Psoas muscle (tissue), 8 donors: ENCODE results near the gene PLK3. TPM values are rescaled to one million over a fixed set of nuclear protein-coding genes. Genes with fewer than 3 reads are reported as not detected.
"Not testable (repeated sequence)": the region's sequence is repeated elsewhere in the genome, so short reads cannot be mapped to it uniquely, and the experiment has no call there.

Source experiments
- ATAC-seq, 4 donors: fragments of 200-7000 bp; cut with Tn5 transposase; one replicate each; pipeline ENCODE4 v1.9.1; 2020; ENCODE audit warnings: moderate library complexity in 3 of 4, mild to moderate bottlenecking in 2 of 4
- DNase-seq, 2 donors: peaks; one replicate each; pipeline ENCODE4 v3.0.0-alpha.2; 2020
- H3K27ac ChIP-seq: fragments of 200-600 bp; one replicate; pipeline ENCODE4 v1.8.0; 2022
- H3K27me3 ChIP-seq, 3 donors: fragments of 200-600 bp in 1 of 3; one replicate each; pipeline versions ENCODE4 v1.6.1 to v1.8.0; 2013 to 2022; ENCODE audit warnings: low read length in 2 of 3, mild to moderate bottlenecking in 2 of 3, moderate library complexity in 1 of 3; ENCODE audit not compliant: insufficient read depth in 3 of 3
- H3K36me3 ChIP-seq, 2 donors: fragments of 200-600 bp in 1 of 2; one replicate each; pipeline versions ENCODE4 v1.6.1 to v1.8.0; 2013 to 2022; ENCODE audit warnings: low read depth in 1 of 2, mild to moderate bottlenecking in 1 of 2, moderate library complexity in 1 of 2; ENCODE audit not compliant: insufficient read depth in 1 of 2
- H3K4me1 ChIP-seq: fragments of 200-600 bp; one replicate; pipeline ENCODE4 v1.8.0; 2022
- H3K4me3 ChIP-seq: fragments of 200-600 bp; one replicate; pipeline ENCODE4 v1.8.0; 2022; ENCODE audit warnings: mild to moderate bottlenecking
- H3K9me3 ChIP-seq: fragments of 200-600 bp; one replicate; pipeline ENCODE4 v1.8.0; 2022
- CTCF ChIP-seq: fragments of 200-600 bp; IDR thresholded peaks from one replicate; pipeline ENCODE4 v1.8.0; 2022; ENCODE audit warnings: antibody characterized with exemption
- WGBS, 3 donors: extraction: QIAGEN DNeasy Blood & Tissue Kit; methylation state at CpG; one replicate each; pipeline versions ENCODE4 v1.1.6 to v1.1.7; 2013; 5-methylcytosine and 5-hydroxymethylcytosine counted together
- intact Hi-C, 2 donors: fragments of 100-400 bp; cut with DNase I; formaldehyde crosslinking; loops; one replicate each; pipeline versions ENCODE4 v1.11.0 to v1.14.2; 2022
- polyA plus RNA-seq, 3 donors: library from polyadenylated mRNA; stranded (reverse); fragments of 200-250 nt; gene quantifications; one replicate each; pipeline ENCODE4 v1.2.3, GENCODE V29; 2013
- total RNA-seq, 4 donors: library from RNA; stranded (reverse); fragmentation: NEBNext Ultra II Directional in 2 of 4; extraction: Animal tissue kit (Norgen Biotek cat#: 25700) in 2 of 4; gene quantifications; one replicate each; pipeline versions ENCODE4 v1.2.1 to v1.2.4, GENCODE V29; 2021 to 2023
- donor health status: healthy with polysubstance abuse.
- donor health status: DM: no; HTN: no; CAD: no; lungs with moderate emphysema.
- donor health status: Bipolar disorder and iron deficiency.
- donor health status: healthy.
- donor health status: DM: yes; HTN: yes; CAD: no.
- donor health status: DM: no; HTN: no; CAD: no.
- donor health status: DM: no; HTN: no; CAD: no.
- donor health status: DM: yes; HTN: yes; CAD: no.

The PLK3 gene
- total and polyA plus RNA-seq, 7 donors: 3.0 to 8.3 (median 4.6) TPM

GRCh38 chr1:44822981-44823451 lies 22.8 kb downstream of the PLK3 start:
- H3K9me3 ChIP-seq: no peaks in the 10 kb centered on the region
- DNase-seq (peak in 1 of 2 donors; percentile 58), ATAC-seq (no peak)
- H3K27me3 ChIP-seq: no peaks in the 10 kb centered on the region
- H3K4me1 ChIP-seq: no peaks in the 10 kb centered on the region
- H3K36me3 ChIP-seq: no peaks in the 10 kb centered on the region
- TF ChIP-seq CTCF: no peak
- no peak overlapping the region for H3K4me3 ChIP-seq
- intact Hi-C loops: loop anchor here in 1 of 2 donors (5.0 kb wide), 1 partner anchor 36 kb away; the partner anchor contains the start of gene BEST4
- 82 to 83% (median 83%) methylated on average over 14 to 15 of the region's 15 CpGs for WGBS, 3 donors
- no peak overlapping the region for H3K27ac ChIP-seq

DNA sequence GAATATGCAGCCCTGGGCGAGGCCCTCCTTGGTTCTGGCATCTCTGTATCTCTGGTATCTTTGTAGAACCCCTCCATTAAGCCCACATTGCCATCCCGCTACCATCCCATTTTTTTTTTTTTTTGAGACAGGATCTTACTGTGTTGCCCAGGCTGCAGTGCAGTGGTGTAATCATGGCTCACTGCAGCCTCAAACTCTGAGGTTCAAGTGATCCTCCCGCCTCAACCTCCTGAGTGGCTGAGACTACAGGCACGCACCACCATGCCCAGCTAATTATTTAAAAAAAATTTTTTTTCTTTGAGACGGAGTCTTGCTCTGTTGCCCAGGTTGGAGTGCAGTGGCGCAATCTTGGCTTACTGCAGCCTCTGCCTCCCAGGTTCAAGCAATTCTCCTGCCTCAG lies 24.2 kb downstream of the PLK3 start:
- 89 to 97% (median 93%) methylated on average over 6 of the region's 6 CpGs for WGBS, 3 donors
- not testable (repeated sequence) for H3K4me1 ChIP-seq, ATAC-seq, H3K36me3 ChIP-seq, H3K9me3 ChIP-seq, H3K4me3 ChIP-seq, H3K27me3 ChIP-seq, H3K27ac ChIP-seq
- DNase-seq: peak in 1 of 2 donors; percentile 13
- intact Hi-C loops: loop anchor here in 1 of 2 donors (5.0 kb wide), 1 partner anchor 37 kb away; the partner anchor contains the start of gene BEST4

DNA sequence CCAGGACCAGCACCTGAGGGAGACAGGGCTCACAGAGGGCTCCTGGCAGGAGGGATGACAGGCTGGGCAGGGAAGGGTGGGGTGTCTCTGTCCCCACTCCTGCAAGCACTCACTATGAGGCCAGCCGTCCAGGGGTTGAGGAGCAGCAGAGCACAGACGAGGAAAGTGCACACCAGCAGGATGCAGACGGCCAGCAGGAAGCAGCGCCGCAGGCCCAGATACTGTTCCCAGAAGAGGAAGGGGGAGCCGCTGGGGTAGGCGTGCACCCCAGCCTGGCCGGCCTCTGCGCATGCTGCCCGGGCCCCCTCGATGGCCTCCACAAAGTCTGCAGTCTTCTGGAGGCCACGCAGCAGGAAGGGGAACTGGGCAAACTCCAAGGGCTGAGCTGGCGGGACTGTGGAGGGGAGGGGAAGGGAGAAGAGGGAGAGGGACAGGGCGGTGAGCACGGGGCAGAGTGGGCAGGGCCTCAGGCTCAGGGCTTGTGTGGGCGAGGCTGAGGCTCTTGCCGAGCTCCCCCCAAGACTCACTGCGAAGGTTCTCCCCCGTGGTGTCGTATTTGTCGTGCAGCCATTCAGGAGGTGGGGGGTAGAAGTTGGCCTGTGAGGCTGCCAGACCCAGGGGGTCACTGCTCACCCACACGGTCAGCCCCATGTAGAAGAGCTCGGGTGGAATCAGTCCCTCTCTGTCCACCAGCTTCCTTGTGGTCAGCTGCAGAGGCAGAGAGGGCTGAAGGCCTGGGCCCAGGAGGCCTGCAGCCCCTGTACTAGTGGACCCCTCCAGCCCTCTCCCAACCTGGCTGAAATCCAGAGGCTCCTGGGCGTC lies 26.4 kb downstream of the PLK3 start:
- no peak for TF ChIP-seq CTCF
- intact Hi-C loops: no loop called here
- no peaks in the 10 kb centered on the region for H3K27me3 ChIP-seq
- H3K4me3 ChIP-seq: no peak overlapping the region
- no peaks in the 10 kb centered on the region for H3K4me1 ChIP-seq
- H3K36me3 ChIP-seq: no peaks in the 10 kb centered on the region
- no peaks in the 10 kb centered on the region for H3K9me3 ChIP-seq
- 69 to 70% (median 70%) methylated on average over 22 to 24 of the region's 24 CpGs for WGBS, 3 donors
- ATAC-seq (peak; percentile 27 to 56 (median 30)), DNase-seq (peak; percentile 67 to 83)
- H3K27ac ChIP-seq: no peak overlapping the region

GRCh38 chr1:44827197-44828002 lies 27.2 kb downstream of the PLK3 start:
- no peak overlapping the region for H3K27ac ChIP-seq
- peak in 1 of 4 donors; percentile 2 for ATAC-seq
- WGBS, 3 donors: 87 to 90% (median 89%) methylated on average over 28 of the region's 28 CpGs

More at GRCh38 chr1:44827197-44828002, 27.2 kb downstream of the PLK3 start:
- Histone ChIP-seq H3K4me3 (no peak overlapping the region), H3K9me3 (no peaks in the 10 kb centered on the region), H3K36me3 (no peaks in the 10 kb centered on the region), H3K4me1 (no peaks in the 10 kb centered on the region), H3K27me3 (no peaks in the 10 kb centered on the region)
- intact Hi-C loops: no loop called here
- no peak for TF ChIP-seq CTCF
- DNase-seq: peak in 1 of 2 donors; percentile 52
